ENCODE data around the gene TBC1D10A. TPM values are rescaled to one million over a fixed set of nuclear protein-coding genes. Genes with fewer than 3 reads are reported as not detected.

TBC1D10A gene
- total RNA-seq, 1 donor from 2014 or later = 32.7 TPM

GRCh38 chr22:30337461-30337778 is 10.7 kb upstream of the TBC1D10A start:
- Histone ChIP-seq H3K79me2 (ENCODE audit: insufficient read depth, low read length) (no peaks in the 10 kb centered on the region), H4K20me1 (ENCODE audit: insufficient read depth, low read length) (peaks cover 41% of the 10 kb centered on the region), H3K9ac (ENCODE audit: low read length) (no peak overlapping the region), H3K36me3 (ENCODE audit: insufficient read depth, low read length) (peaks cover 83% of the 10 kb centered on the region), H3K4me3 (ENCODE audit: insufficient read depth, low read depth, low read length) (no peak overlapping the region), H3K27me3 (ENCODE audit: insufficient read depth, low read length) (no peaks in the 10 kb centered on the region), H2AFZ (ENCODE audit: low read depth, low read length) (no peak overlapping the region), H3K27ac (ENCODE audit: low read depth, low read length) (no peak overlapping the region), H3K4me2 (ENCODE audit: low read length) (no peak overlapping the region), H3K9me3 (ENCODE audit: insufficient read depth, low read depth, low read length) (no peaks in the 10 kb centered on the region), H3K4me1 (ENCODE audit: insufficient read depth, low read length) (no peaks in the 10 kb centered on the region)
- TF ChIP-seq EZH2 (IDR thresholded peaks at IDR 0.05; ENCODE audit: insufficient read depth, low read length) (no peak), CTCF (IDR thresholded peaks at IDR 0.05; ENCODE audit: insufficient read depth, low read depth, low read length) (no peak)
- Mint-ChIP-seq H3K36me3 (ENCODE audit: low read depth, unreplicated experiment) (peaks cover 54% of the 10 kb centered on the region), H3K27me3 (ENCODE audit: low read depth, unreplicated experiment) (no peaks in the 10 kb centered on the region), H3K27ac (ENCODE audit: unreplicated experiment) (peak overlapping the region; percentile 7), H3K9me3 (ENCODE audit: unreplicated experiment) (no peaks in the 10 kb centered on the region), H3K4me3 (ENCODE audit: unreplicated experiment) (no peak overlapping the region), H3K4me1 (ENCODE audit: low read depth, unreplicated experiment) (no peaks in the 10 kb centered on the region)
- no peak for DNase-seq (ENCODE audit: low read depth)
- no peak for FAIRE-seq

GRCh38 chr22:30336752-30337460 is 10.2 kb upstream of the TBC1D10A start:
- Histone ChIP-seq H3K27ac (ENCODE audit: low read depth, low read length) (no peak overlapping the region), H3K27me3 (ENCODE audit: insufficient read depth, low read length) (no peaks in the 10 kb centered on the region), H4K20me1 (ENCODE audit: insufficient read depth, low read length) (peaks cover 38% of the 10 kb centered on the region), H3K4me3 (ENCODE audit: insufficient read depth, low read depth, low read length) (no peak overlapping the region), H3K9ac (ENCODE audit: low read length) (no peak overlapping the region), H3K36me3 (ENCODE audit: insufficient read depth, low read length) (peaks cover 82% of the 10 kb centered on the region), H3K9me3 (ENCODE audit: insufficient read depth, low read depth, low read length) (no peaks in the 10 kb centered on the region), H3K4me1 (ENCODE audit: insufficient read depth, low read length) (no peaks in the 10 kb centered on the region), H2AFZ (ENCODE audit: low read depth, low read length) (no peak overlapping the region), H3K79me2 (ENCODE audit: insufficient read depth, low read length) (no peaks in the 10 kb centered on the region), H3K4me2 (ENCODE audit: low read length) (no peak overlapping the region)
- H3K27me3 Mint-ChIP-seq (ENCODE audit: low read depth, unreplicated experiment) = no peaks in the 10 kb centered on the region
- H3K9me3 Mint-ChIP-seq (ENCODE audit: unreplicated experiment) = no peaks in the 10 kb centered on the region
- TF ChIP-seq CTCF (IDR thresholded peaks at IDR 0.05; ENCODE audit: insufficient read depth, low read depth, low read length) = no peak
- no peak for TF ChIP-seq EZH2 (IDR thresholded peaks at IDR 0.05; ENCODE audit: insufficient read depth, low read length)
- no peak overlapping the region for H3K27ac Mint-ChIP-seq (ENCODE audit: unreplicated experiment)
- DNase-seq (ENCODE audit: low read depth) (no peak), FAIRE-seq (no peak)
- H3K4me3 Mint-ChIP-seq (ENCODE audit: unreplicated experiment) = no peak overlapping the region
- H3K4me1 Mint-ChIP-seq (ENCODE audit: low read depth, unreplicated experiment) = no peaks in the 10 kb centered on the region
- peaks cover 52% of the 10 kb centered on the region for H3K36me3 Mint-ChIP-seq (ENCODE audit: low read depth, unreplicated experiment)

GRCh38 chr22:30335236-30335635 is 8.5 kb upstream of the TBC1D10A start:
- Histone ChIP-seq H3K36me3 (ENCODE audit: insufficient read depth, low read length) (peaks cover 75% of the 10 kb centered on the region), H3K9ac (ENCODE audit: low read length) (no peak overlapping the region), H3K9me3 (ENCODE audit: insufficient read depth, low read depth, low read length) (no peaks in the 10 kb centered on the region), H3K27me3 (ENCODE audit: insufficient read depth, low read length) (no peaks in the 10 kb centered on the region), H3K27ac (ENCODE audit: low read depth, low read length) (no peak overlapping the region), H3K4me3 (ENCODE audit: insufficient read depth, low read depth, low read length) (no peak overlapping the region), H3K4me2 (ENCODE audit: low read length) (no peak overlapping the region), H4K20me1 (ENCODE audit: insufficient read depth, low read length) (peaks cover 37% of the 10 kb centered on the region), H3K79me2 (ENCODE audit: insufficient read depth, low read length) (no peaks in the 10 kb centered on the region), H2AFZ (ENCODE audit: low read depth, low read length) (no peak overlapping the region), H3K4me1 (ENCODE audit: insufficient read depth, low read length) (no peaks in the 10 kb centered on the region)
- Mint-ChIP-seq H3K4me3 (ENCODE audit: unreplicated experiment) (no peak overlapping the region), H3K27ac (ENCODE audit: unreplicated experiment) (no peak overlapping the region), H3K4me1 (ENCODE audit: low read depth, unreplicated experiment) (peaks cover 2% of the 10 kb centered on the region), H3K36me3 (ENCODE audit: low read depth, unreplicated experiment) (peaks cover 45% of the 10 kb centered on the region), H3K9me3 (ENCODE audit: unreplicated experiment) (no peaks in the 10 kb centered on the region), H3K27me3 (ENCODE audit: low read depth, unreplicated experiment) (no peaks in the 10 kb centered on the region)
- FAIRE-seq (no peak), DNase-seq (ENCODE audit: low read depth) (no peak)
- no peak for TF ChIP-seq CTCF (IDR thresholded peaks at IDR 0.05; ENCODE audit: insufficient read depth, low read depth, low read length)
- TF ChIP-seq EZH2 (IDR thresholded peaks at IDR 0.05; ENCODE audit: insufficient read depth, low read length) = no peak

All from astrocyte (in vitro differentiated cells and primary cell).